NCI-H748 (cell line): ENCODE data around the gene RNF186.
"Not testable (repeated sequence)": the region's sequence is repeated elsewhere in the genome, so short reads cannot be mapped to it uniquely, and the experiment has no call there.

ENCODE experiments used
- DNase-seq: peaks from one replicate; lab custom pipeline; 2025; ENCODE audit not compliant: unreplicated experiment; lab: John Stamatoyannopoulos, UW

The RNF186 gene

DNA sequence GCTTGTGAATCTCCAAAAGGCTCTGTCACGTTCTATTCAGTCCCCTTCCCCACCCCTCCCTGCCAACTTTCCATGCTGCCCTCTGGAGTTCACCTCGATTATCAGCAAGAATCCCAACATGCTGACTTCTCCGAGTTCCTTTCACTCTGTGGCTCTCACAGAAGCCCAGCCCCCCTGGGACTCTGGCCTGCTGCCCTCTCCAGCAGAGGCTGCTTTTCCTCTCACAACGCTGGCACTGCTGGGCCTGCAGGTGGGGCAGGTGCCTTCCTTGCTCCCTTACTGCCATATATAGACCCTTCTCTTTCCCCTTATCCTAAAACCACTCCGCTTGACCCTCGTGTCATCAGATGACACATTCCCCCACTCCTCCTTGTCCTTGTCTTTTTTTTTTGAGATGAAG, 10.2 kb upstream of the RNF186 start:
- DNase-seq, result no peak

- no peak for DNase-seq
Observed at GRCh38 chr1:19824541-19824940, 9.5 kb upstream of the RNF186 start.

- no peak for DNase-seq
Observed at GRCh38 chr1:19824036-19824435, 9.0 kb upstream of the RNF186 start.

DNA sequence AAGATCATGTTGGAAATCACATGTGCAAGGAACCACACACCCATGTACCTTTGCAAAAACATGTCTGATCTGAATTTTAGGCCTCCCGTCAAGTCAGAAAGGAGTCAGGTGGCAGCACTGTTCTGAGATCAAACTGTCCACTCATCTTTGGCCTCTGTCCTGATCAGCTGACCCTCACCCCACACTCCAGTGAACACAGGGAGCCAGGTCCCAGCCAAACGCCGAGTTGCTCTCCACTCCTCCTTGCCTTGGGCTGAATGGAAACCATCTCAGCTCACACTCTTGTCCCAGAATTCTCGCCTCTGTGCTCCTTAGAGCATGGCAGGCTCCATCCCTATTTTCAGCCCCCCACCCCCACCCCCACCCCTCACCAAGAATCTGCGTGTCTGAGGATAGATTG, 4.6 kb upstream of the RNF186 start:
- DNase-seq, result no peak

GRCh38 chr1:19818324-19818723, 3.2 kb upstream of the RNF186 start:
- DNase-seq, result no peak

- DNase-seq, result no peak
Observed at GRCh38 chr1:19817160-19817559, 2.1 kb upstream of the RNF186 start.

GRCh38 chr1:19816737-19817086, 1.6 kb upstream of the RNF186 start:
- DNase-seq, result not testable (repeated sequence)

- DNase-seq, result peak; percentile 98
Observed at GRCh38 chr1:19815801-19816736, 986 bp upstream of the RNF186 start.

DNA sequence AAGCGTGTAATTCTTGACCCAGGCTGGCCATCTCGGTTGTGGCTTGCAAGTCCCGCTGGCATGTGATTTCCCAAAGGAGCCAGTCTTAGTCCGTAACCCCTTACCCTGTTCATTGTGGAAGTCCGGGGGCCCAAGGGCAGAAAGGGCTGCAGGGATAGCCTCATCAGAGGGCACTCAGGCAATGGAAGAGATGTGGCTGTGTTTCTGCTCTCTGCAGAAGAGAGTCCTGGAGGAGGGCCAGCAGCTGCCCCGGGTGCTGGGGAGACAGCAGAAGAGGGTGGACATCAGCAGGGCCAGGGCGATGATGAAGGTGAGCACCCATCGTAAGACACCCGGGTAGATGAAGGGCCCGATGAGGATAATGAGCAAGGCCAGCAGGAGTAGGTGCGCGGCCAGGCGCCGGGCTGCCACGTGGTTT, 830 bp downstream of the RNF186 start:
- no peak for DNase-seq

- DNase-seq, result no peak
Observed at GRCh38 chr1:19813643-19813960, 1.5 kb downstream of the RNF186 start.

DNA sequence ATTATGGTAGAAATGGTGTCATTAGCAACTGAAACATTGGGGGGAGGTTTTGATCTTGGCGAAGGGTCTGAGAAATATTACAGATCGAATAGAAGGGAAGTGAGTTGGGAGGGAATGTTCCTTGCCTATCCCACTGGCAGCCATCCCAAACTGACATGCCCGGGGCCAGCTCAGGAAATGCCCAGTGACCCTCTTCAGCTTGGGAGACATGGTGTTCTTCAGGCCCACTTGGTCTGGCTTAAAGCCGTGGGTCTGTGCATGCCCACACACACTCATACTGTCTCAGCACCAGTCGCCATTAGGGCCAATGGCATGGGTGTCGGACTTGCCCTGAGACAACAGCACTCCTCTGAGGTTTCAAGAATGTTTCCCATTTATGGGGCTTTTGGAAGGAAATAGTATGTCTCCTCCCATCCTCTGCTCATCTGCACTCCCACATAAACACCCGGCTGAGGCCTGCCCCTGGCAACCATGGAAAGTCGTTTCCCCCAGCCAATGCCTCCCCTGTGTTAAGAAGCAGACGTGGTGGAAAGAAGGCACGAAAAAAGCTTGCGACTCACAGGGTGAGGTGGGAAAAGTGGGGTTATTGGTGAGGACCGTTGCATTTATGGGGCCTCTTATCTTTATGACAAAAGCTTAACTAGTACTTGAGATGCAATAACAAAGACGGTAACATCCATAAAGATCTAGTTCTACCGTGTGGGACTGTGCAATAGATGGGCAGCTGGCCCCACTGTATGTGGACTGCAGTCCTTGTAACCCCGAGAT, 2.0 kb downstream of the RNF186 start:
- DNase-seq, result no peak

DNA sequence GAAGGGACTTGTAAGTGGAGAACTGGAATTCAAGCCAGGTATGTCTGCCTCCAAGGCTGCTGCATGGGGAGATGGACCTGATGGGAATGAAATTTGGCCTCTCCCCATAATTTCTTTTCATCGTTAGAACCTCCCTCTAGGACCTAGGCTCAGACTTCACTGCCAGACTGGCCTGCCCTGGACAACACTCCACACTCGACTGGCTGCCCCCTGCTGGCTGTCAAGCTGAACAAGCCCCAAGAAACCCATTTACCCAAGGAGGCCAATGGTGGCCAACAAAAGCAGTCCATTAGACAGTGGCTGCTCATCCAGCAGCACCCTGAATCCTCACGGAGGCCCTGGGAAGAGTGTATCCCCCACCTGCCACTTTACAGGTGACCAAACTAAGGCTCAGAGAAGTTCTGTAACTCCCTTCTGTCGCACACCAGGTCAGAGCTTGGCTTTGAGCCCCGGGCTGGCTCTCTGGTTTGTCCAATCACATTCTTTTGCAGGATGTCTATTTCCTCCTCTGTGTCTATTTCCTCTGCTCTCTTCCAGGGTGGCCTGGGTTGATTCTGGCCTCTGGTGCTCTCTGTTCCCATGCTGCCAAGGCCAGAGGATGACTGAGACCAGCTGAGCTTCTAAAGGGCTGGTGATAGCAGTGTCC, 3.8 kb downstream of the RNF186 start:
- DNase-seq, result peak; percentile 33

GRCh38 chr1:19809044-19809750, 5.9 kb downstream of the RNF186 start:
- peak; percentile 58 for DNase-seq

GRCh38 chr1:19808351-19808750, 6.7 kb downstream of the RNF186 start:
- DNase-seq, result no peak

DNA sequence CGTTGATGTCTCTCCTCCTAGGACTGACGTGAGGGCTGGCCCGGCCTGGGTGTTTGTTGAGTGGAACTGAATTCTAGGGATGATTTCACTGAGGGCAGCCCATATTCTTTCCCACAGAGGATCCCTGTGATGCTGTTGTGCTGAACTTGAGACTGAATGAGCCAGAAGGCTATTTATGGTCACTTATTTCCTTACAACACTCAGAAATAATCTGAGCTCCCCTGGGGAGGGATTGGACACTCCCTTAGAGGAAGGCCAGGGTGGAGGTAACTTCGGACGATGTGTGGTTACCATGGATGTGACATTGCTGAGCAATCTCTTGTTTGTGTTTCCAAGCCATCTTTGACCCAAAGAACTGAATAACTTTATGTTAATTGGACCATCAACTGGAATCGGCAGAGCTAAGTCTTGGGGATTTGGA, 10.2 kb downstream of the RNF186 start:
- DNase-seq, result no peak

GRCh38 chr1:19802269-19802668, 12.8 kb downstream of the RNF186 start:
- no peak for DNase-seq

DNA sequence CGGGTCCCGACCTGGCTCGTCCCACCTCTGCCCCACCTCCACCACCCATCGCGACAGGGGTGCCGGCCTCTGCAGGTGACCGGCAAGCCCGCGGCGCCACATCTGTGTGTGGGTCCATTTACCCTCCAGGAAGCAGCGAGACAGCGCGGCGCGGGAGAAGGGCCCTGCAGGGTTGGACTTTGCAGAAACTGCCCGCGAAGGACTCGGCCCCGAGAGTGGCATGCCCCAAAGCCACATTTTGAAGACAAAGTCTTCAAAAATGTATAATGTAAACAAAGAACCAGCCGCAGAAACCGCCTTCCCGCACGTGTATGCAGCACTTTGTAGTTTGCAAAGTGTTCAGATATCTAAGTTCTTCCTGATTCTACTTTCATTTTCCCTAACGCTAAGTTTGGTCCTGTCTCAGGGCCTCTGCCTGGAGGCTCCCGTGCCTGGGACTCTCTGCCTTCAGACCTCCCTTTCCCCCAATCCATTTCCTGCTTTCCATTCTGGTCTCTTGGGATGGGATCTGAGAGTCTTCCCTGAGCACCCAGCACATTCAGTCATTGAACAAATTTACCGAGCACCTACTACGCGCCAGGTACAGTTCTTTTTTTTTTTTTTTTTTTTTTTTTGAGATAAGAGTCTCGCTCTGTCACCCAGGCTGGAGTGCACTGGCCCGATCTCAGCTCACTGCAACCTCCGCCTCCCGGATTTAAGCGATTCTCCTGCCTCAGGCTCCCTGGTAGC, 14.8 kb downstream of the RNF186 start:
- no peak for DNase-seq

- DNase-seq, result no peak
Observed at GRCh38 chr1:19799230-19800075, 15.6 kb downstream of the RNF186 start, which contains the start of gene TMCO4. TSS of gene TMCO4 (minus strand) at chr1:19799916. CDS start at chr1:19780758, 19,158 bp downstream.

- DNase-seq, result no peak
Observed at GRCh38 chr1:19798486-19799229, 16.4 kb downstream of the RNF186 start.
